Fibroblast of skin of right quadriceps (primary cell): Measurements from ENCODE around the gene CFAP68.

Source experiments
- DNase-seq: peaks from one replicate; pipeline ENCODE4 v3.0.0-alpha.2; 2013

CFAP68 gene, protein sequence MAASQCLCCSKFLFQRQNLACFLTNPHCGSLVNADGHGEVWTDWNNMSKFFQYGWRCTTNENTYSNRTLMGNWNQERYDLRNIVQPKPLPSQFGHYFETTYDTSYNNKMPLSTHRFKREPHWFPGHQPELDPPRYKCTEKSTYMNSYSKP

DNA sequence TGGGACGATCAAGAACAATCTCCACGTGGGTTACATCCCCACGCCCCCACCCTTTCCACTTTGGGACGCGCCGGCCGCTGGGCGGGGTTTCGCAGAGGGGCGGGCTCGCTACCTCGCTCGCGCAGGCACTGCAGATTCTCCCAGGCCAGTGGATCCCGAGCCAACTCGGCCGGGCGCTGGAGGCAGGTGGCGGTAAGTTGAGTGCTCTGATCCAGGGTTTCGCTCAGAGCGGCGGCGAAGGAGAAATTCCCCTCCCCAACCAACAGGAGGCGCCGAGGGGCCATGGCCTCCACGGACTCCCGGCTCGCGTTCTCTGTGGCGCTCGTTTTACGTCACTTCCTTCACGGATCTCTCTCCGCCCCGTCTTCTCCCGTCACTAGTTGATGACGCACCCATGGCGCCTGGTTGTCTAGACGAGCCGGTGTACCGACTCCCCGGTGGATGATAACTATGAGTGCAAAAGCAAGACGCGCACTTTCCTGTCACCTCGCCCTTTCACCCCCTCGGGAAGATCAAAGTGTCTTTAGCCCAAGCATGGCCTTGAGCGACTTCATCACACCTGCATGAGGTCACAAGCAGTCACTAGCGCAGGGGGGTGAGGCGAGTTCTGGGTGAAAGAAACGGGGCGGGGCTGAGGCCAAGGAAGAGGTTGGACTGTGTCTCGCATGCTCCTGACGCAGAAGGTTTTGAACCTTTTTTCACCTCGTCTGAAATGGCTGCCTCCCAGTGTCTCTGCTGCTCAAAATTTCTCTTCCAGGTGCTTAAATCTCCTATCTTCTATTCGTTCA, at the start of gene CFAP68, which contains the start of gene FDXACB1:
Gene CFAP68 (plus strand): TSS at position 693 of the 788 bp plus-strand sequence. CDS start 20 bp downstream, at position 713.
Gene FDXACB1 (minus strand): TSS at position 317 of the 788 bp plus-strand sequence. CDS start 33 bp downstream, at position 284.
- DNase-seq: peak; percentile 98

DNA sequence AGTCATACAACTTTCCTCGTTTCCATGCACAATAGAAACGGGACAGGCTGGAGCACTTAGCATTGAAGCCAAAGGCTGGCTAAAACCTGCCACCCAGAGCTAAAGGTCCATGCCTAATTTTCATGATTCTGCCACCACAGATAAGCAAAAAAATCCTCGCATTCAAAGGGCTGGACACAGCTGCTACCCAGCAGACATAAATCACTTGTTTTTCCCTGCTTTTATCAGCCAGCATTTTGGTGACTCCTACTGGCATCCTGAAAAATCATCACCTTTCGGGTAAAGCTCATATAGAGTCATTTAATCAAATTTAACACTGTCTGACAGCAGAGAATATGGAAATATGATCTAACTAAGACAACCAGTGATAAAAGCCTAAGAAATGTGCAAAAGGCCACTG, 45.8 kb upstream of the CFAP68 start:
- peak; percentile 5 for DNase-seq

DNA sequence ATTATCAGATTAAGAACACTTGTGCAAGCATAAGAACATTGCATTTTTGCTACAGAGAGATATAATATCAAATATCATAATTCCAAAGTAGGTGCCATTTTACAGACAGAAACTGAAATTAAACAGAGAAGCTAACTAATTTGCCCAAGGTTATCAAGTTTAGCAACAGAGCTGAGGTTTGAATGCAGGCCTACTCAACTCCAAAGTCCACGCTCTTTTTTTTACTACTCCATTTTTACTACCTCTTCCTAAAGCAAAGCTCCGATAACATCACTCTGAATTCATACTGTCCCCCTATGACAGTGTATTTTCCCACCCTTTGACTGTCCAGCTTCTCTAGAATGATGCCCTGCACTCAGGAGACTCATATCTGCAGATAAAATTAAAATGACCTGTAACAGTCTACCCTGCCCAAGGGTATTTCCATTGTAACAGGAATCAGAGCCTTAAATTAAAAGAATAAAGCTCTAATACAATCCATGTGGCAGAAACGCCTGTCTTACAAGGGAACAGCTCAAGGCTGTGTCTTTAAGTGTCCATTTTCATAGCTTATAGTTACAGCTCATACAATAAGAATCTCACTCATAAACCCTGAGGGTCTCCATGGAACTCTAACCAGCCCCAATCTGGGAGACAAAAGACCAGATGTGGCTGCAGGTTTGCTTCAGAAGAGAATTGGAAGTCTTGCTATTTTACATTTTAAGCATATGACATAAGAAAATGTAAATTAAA, 44.7 kb upstream of the CFAP68 start:
- peak; percentile 2 for DNase-seq

DNA sequence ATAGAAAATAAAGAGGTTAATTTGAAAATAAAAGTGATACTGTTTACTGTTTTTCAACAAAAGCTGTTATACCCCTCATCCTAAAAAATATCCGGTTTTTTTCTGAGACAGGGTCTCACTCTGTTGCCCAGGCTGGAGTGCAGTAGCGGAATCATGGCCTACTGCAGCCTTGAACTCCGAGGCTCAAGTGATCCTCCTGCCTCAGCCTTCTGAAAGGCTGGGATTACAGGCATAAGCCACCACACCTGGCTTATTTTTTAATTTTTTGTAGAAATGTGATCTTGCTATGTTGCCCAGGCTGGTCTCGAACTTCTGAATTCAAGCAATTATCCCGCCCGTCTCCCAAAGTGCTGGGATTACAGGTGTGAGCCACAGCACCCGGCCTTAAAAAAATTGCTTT, 43.7 kb upstream of the CFAP68 start:
- DNase-seq: no peak

DNA sequence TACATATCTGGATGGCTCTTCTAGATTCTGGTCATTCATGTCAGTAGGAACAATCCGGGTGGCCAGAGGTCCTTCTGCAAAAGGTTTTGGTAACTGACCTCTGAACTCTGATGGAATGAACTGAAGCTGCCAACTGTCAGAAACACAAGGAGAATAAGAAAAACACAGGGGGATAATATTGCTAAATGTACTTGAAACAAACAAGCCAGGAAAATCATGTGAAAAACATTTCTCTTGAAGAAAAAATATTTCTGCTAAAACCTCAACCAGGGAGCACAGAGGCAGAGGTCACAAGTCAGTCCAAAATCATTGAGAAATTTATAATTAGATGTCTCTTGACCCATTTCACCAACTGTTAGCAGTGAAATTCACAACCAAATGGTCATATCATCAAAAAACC, 43.2 kb upstream of the CFAP68 start:
- no peak for DNase-seq

DNA sequence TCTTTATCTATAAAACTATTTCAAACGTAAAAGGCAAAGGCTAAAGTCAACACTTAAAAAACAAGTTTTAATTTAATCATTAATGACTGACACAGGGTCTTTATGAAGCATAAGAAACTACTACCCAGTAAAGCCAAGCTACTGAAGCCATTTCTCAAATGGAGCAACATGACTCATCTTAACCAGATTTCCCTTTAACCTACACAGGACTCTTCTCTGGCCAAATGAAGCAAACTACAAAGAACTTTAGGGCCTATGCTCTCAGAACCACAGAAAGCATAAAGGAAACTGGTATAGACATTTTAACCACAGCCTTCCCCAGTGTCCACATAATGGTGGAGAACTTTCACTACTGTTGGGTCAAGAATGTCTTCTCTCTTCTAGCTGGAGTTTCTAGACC, 42.6 kb upstream of the CFAP68 start:
- peak; percentile 3 for DNase-seq

DNA sequence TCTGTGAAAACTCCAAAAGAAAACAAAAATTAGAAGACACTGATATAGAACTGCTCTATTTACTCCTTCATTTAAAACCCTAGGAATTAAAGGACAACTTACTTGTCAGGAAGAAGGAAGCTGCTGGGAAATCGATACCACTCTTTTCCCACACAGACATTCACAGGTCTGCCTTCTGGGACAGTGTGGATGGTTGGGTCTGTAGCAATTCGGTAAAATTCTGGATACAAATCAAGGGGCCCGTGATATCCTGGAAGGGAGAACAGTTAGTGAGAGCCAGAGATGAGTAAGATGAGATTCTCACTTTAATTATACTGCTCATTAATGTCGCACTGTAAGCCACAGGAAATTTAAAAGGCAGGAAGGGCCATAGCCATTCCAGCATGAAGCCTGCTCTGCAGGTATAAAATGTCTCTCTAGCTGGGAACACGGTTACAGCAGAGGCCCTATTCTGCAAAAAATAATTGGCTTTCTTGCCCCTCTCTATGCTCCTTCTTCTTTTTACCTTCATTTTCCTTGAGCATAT, 41.9 kb upstream of the CFAP68 start:
- DNase-seq: no peak

DNA sequence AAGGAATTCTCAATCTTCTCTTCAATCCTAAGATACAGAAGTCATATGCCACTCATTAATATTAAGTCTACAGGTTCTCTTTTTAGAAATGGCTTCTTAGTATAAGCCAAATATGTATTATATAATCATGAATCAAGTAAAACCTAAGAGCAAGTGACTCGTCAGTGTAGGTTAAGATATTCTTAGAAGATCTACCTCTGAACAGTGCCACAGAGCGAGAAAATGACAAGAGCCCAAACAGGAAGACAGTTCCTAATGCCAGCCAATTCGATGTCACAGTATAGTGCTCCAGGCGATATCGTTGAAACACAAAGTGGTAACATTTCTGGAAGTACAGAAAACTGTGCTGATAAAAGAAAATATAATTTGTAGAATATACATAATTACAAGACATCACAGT, 41.3 kb upstream of the CFAP68 start:
- no peak for DNase-seq

DNA sequence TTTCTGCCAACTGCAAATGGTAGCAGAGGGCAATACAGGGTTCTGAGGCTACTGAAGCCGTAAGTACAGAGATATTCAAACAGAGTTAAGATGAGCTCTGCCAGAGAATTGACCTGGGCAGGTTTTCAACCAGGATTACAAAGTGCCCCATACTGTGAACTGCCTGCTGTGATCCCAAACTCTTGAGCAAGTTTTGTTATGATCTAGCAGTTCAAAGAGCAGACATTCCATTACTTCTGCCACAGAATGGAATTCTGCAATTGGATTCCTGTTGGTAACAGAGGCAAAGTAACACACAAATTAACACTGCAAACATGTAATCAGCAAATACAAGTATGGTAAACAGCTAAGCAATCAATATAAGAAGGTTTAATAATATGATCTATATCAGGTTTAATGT, 39.2 kb upstream of the CFAP68 start:
- DNase-seq: no peak

DNA sequence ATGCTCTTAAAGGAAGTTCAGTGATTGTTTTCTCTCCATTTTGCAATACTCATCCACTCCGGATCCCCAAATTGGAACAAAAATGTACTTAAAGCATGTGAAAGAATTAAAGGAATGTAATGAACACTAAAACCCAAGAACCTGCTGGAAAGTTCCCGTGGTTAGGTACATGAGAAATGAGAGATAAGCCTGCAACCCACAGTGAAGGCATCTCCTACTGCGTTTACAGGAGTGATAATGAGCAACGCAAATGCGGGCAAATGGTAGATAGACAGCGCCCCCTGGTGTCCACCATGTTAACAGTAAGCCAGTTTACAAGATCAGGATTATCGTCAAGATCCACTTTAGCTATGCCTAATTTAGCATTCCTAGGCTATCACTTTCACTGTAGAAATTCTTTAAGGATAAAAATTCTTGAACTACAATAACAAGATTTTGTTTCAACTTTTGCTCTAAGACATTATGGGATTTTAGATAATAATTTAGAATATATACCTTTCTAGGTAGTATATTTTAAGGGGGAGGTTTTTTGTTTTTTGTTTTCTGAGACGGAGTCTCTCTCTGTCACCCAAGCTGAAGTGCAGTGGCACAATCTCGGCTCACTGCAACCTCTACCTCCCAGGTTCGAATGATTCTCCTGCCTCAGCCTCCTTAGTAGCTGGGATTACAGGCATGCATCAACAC, 37.8 kb upstream of the CFAP68 start:
- DNase-seq: peak; percentile 82

DNA sequence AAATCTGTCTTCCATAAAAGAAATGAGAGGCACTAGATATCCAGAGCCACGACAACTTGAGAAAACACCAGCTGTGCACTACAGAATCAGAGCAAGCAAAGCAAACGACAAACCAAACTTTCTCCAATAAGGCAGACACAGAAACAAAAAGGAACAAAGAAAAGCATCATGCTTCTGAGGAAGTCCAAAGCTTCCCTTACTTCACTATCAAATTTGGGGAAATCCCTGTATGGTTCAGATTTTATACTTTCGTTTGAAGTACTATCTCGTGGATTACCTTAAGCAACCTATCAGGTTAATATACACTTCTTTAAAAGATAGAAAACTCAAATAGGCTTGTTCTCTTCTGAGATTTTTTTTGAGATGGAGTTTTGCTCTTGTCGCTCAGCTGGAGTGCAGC, 35.7 kb upstream of the CFAP68 start:
- DNase-seq: no peak

DNA sequence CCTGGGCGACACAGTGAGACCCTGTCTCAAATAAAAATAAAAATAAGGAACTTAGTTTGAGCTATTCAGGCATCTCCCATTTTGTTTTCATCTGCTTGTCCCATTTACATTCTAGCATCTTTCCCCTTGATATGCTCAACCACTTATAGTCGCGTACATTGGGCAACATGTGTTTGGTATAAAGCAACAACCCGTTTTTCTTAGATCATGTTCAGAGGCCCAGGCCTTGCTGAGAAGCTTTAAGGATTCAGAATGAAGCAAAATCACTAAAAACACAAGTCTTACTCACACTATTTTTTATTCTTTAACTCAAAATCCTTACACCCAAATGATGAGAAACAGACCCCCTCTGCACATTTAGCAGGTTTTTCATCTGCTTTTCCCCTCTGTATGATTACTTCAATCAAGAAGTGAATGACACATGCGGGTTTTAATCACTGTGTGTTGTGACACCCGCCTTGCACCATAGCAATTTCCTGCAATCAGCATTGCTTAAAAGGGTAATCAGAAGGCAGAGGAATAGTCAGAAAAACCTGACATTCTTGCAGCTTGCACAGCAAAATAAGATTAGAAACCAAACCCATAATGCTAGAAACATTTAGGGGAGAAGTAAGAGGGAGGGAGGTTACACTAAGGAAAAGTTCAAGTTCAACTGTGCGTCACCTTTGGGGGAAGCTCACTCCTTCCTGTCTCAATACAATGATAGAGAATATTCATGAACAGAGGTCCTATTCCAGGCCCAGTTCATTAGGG, 33.9 kb upstream of the CFAP68 start:
- DNase-seq: peak; percentile 27

DNA sequence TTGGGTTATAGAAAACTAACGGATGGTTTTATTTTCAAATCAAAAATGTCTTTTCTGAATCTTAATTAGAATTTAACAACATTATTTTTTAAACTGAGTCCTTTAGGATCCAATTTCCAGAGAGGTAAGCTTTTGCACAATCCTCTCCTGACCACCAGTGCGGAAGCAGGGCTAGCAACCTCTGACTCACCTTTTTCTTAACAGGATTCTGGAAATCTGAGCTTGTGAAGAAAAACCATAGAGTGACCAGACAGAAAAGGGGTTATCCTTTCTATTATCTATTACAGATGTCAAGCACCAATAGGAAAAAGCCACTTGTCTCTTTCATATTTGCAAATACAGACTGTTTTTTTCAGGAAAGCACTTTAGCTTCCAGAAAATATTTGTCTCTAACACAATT, 33.3 kb upstream of the CFAP68 start:
- DNase-seq: peak; percentile 37

DNA sequence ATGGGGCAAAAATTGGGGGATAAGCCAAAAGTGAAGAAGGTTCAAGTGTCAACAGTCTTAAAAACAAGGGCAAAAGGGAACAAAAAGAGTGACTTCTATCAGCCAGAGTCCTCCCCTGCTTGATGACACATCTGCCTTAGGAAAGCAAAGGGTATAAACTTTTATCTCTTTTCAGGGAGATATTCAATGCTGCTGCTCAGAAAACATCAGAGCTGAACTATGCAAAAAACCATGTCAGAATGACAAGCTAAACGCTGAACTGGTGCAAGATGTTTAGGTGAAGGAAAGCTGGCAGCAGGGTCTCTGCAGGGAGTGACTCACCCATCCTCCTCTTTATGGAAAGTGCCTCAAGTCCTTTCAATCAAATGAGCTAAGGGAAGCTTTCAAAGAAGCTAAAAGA, 32.7 kb upstream of the CFAP68 start:
- DNase-seq: peak; percentile 76

DNA sequence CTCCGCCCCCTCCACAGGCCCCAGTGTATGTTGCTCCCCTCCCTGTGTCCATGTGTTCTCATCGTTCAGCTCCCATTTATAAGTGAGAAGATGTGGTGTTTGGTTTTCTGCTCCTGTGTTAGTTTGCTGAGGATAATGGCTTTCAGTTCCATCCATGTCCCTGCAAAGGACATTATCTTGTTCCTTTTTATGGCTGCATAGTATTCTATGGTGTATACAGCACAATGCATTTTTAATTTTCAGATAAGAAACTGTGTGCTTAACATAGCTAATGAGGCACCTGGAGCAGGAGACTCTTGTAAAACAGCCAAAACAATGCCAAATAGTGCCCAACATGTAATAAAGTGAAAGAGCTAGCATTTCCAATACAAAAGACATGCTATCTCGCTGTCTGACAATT, 29.7 kb upstream of the CFAP68 start:
- no peak for DNase-seq

DNA sequence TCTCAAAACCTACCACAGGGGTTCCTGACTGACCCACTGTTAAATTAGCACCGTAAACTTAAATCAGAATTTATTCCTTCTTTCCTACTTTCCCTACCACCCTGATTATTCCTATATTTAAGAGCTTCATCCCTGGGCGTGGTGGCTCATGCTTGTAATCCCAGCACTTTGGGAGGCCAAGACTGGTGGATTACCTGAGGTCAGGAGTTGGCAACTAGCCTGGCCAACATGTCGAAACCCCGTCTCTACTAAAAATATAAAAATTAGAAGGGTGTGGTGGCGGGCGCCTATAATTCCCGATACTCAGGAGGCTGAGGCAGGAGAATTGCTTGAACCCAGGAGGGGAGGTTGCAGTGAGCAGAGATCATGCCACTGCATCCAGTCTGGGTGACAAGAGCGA, 28.3 kb upstream of the CFAP68 start:
- DNase-seq: no peak

DNA sequence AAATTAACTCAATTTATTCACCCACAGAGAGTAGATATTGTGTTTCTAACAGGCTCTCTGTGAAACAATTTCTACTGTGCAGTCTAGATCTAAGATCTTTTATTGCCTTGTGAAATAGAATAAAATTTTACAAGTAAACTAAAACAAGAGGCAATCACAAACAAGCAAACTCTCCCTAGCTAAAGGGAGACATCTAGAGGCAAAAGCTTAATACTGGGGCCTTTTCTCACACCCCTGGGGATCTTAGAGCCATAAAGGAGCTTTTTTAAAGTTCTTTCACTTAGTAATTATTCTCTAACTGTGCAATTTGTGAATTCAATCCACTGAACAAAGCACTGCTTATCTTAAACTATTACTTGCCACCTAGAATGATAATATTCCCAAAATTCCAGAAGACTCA, 27.7 kb upstream of the CFAP68 start:
- peak; percentile 10 for DNase-seq

DNA sequence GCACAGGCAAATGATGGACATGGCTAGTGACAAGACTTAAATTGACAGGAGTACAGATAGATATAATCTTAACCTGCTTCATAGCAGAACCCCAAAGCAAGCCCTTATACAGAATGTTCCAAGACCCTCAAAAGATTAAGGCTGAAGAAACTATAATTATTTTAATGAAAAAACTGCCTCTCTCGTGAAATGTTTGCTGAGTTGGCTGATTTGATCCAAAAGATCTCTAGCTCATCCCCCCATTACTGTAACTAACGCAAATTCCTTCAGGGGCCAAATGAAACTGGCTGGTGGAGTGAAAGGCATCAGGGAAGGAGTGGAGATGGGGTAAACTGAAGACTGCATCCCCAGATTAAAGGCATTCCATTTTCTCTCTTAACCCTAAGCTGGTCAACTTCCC, 27.2 kb upstream of the CFAP68 start:
- no peak for DNase-seq

DNA sequence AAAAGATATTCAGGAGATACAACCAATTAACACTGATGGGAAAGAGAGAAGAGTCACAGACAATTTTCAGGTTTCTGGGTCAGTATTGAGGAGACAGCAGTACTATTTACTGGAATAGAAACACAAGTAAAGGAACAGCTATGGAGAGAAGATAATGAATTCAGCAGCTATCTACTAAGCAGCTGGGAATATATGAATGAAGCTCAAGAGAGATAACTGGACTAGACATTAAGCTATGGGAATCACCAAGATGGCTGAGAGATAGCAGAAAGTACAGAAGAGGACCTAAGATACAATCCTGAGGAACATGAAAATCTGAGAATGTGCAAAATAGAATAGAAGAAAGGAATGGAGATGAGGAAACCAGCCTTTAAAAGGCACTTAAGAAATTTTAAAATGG, 23.8 kb upstream of the CFAP68 start:
- no peak for DNase-seq

DNA sequence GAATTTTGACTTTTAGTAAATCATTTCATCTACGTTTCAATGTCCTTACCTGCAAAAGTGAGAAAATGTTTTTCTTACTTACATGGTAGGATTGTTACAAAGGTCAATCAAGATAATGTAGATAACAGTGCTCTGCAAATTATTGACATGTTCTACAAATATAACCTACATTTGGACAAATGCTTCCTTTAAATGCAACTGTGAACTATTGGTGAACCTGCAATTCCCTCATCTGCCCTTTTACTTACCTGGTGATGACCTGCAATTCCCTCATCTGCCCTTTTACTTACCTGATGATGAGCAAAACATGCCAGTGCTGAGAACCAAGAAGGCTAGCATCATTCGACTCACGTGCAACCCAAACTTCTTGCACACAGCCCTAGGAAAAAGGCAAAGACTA, 19.1 kb upstream of the CFAP68 start:
- no peak for DNase-seq

DNA sequence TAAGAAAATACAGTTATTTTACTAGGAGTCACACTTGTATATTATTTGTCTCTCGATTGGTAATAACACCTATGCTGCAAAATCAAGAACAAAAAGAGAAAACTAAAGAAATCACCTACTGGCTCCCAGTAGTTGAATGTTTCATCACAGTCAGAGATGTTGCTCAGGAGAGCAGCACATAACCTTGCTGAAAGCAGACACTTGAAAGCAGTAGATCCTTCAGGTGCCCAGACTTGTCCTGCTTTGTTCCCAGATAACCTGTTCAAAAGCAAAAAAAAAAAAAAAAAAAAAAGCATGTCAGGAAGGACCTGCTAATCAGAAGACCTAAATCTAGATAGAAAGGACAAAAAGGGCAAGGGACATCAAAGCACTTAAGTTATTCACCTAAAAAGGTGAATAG, 9.2 kb upstream of the CFAP68 start:
- DNase-seq: no peak

DNA sequence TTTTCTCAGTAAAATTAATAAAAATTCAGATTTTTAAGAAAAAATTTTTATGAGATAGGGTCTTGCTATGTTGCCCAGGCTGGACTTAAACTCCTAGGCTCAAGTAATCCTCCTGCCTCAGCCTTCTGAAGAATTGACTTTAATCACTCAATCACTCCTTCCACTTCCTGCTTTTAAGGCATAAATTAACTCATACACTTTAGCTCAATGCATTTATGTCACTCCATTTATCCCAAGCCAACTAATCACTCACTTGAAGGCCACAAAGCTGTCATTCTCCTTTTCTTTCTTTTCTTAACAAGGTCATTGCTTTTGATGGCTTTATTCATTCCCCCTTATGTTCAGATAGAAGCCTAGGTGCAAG, 8.8 kb upstream of the CFAP68 start:
- no peak for DNase-seq
